CD4-positive, alpha-beta T cell treated with Interleukin-15 for 4 hours (primary cell): Measurements from ENCODE around the gene CLK1.
"Not testable (repeated sequence)": the region's sequence is repeated elsewhere in the genome, so short reads cannot be mapped to it uniquely, and the experiment has no call there.

Experiments used
- DNase-seq: peaks from one replicate; pipeline ENCODE4 v3.0.0-alpha.2; 2020; ENCODE audit warnings: low spot score

Gene CLK1

DNA sequence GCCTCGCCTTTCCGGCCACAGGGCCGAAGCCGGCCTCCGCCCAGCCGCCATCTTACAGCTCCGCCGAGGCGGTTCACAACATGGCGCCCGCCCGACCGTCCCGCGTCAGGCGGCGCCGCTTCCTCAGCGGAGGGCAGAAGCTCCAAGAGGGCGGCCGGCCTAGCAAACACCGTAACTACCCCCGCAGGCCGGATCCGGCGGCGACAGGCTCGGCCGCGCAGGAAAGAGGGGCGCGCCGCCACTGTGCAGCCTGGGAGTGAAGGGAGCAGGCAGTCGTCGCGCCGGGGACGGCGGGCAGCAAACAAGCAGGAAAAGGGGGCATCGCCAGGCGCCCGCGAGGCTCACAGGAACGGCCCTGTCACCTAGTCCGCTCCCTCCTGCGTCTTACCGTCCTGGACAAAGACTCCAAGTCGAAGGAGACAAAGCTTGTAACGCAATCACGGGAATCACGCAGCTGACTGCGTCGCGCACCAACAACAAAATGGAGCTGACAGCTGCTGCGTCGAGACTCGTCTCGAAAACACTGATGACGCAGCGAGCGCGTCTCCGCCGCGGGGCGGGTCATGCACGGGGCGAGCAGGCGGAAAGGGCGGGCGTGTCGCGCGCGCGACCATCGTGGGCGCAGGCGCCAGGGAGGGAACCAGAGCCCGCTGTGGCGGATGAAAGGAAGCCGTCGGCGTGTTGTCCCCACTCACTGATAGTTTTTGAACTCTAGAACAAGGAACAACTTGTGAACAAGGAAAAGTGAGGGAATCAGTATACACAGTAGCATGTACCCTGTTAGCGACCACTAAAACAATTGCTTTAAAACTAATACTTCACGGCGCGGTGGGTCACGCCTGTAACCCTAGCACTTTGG is at the start of gene CLK1:
Gene CLK1, minus strand, starts transcription at position 483 of the 859 bp plus-strand sequence. CDS start 2,796 bp downstream, outside the sequence.
- DNase-seq, result peak; percentile 95

DNA sequence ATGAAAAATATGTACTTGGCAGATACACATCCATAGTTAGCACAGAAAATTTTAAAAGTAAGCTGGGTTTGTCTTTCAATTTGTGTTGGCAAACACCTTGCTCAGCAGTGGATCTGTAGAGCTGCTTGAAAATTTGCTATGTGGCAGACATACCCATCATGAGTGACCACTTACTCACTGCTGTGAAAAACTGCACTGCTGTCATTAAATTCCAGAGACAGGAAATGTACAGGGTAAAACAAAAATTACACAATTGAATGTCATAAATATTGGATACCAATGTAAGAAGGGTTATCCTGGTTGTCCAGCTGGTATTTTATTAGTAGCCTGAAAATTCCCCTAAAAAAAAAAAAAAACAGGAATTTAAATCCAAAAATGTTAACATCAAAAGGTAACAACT is 49.2 kb upstream of the CLK1 start:
- no peak for DNase-seq

GRCh38 chr2:200909958-200910357 is 45.5 kb upstream of the CLK1 start:
- no peak for DNase-seq

DNA sequence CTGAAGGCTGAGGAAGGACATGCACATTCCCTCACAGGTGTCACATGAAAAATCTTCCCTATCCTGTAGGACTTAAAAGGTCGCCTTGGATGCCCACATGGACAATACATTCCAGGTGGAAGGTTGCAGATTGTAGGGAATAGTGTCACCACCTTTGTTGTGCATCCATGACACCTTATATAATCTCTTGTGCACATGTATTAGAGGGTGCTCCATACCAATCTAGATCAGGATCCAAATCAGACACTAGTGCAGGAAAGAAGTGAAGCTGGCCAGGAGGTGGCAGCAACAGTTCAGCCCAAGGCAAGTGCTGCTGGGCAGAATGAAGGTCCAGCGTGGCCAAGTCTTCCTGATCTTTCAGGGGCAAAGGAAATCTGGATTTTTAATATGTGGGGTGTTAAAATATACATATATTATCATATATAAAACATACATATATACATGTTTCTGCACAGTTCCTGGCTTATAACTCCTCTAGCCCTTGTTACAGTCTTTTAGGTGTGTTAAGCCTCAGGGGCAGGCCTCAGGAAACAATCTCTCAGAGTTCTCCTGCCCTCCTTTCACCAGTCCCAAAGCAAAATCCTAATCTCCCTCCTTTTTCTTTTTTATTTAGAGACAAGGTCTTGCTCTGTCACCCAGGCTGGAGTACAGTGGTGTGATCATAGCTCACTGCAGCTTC is 41.3 kb upstream of the CLK1 start:
- peak; percentile 42 for DNase-seq

DNA sequence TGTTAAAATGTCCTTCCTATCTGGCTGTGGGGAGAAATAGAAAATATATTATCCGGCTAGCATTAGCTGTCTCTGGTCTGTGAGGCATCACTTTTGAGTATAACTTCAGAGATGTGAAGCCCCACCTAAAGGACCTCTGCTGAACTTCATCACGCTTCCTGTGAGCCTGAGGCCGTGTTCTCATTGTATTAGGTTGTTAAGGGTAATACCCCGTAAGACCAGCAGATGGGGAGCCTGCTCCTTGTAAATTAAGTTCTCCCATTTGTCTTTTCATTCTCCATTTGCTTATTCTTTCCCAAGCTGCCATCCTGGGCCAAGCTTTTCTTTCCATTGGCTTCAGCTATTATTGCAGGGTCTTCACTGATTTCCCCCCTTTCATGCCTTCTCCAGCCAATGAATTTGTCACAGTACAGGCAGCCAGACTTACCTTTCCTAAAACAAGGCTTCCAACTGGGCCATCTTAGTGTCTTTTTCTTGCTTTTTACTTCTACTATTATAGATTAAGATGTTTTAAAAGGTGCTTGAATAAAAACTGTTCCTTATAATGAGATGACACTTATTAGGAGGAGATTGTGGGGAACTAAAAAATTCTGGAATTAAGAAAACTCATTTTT is 37.1 kb upstream of the CLK1 start:
- DNase-seq, result peak; percentile 85

DNA sequence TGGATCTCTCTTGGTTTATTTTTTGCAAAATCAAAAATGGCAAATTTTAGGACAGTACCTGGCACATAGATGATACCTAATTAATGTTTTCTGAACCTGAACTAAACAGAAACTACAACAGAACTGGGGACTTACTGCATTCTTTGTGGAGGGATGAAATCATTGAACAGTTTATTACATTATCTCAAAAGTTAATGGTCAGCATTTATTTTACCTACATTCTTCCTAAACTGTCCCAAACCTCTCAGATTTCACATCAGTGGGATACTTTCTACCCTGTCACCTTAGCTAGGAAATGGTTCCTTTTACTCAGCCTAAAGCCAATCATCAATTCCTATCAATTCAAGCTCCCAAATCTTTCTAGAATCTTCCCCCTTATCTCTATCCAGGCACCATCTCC is 35.0 kb upstream of the CLK1 start:
- no peak for DNase-seq

DNA sequence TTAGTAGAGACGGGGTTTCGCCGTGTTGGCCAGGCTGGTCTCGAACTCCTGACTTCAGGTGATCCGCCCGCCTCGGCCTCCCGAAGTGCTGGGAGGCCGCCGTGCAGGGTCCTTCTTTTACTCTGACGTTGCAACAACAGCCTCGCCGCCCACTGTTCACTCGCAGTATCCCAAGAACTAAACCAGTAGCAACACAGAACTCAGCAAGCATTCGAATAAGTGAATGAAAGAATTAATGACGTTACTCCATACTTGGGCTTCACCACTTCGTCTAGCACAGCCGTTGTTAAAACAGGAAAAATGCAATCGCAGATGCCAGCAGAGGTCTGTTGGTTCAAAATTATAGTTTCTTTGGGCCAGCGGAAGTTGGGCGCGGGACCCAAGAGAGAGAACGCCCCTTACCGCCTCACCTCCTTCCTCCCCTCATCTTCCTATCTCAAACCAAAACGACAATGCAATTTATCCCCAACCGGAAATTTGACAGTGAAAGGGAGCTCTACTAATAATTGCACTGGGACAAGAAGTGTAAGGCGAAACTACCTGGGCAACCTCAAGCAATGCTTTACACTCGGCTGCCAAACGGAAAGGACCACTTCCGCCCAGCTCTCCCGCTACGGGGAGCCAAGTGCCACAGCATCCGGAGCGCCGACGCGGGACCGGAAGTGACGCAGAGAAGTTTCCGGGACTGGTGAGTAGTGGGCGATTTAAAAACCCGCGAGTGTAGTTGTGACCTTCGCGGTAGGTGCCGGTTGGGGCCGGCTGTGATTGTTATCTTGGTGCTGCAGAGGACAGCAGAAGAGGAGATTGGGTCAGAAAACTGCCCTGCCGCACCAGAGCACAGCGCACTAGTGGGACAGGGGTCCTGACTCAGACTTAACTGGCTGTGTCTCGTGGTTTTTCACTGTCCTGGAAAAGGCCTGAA is 24.5 kb upstream of the CLK1 start, which contains the start of the genes NIF3L1 and PPIL3:
Gene NIF3L1, plus strand, starts transcription at position 668 of the 922 bp plus-strand sequence. CDS start 2,573 bp downstream, outside the sequence.
Gene PPIL3, minus strand, starts transcription at position 374 of the 922 bp plus-strand sequence. CDS start 1,462 bp downstream, outside the sequence.
- DNase-seq, result peak; percentile 97

- DNase-seq, result not testable (repeated sequence)
Measured at GRCh38 chr2:200881715-200882249, 17.3 kb upstream of the CLK1 start.

GRCh38 chr2:200878289-200878880 is 13.9 kb upstream of the CLK1 start:
- DNase-seq, result no peak

DNA sequence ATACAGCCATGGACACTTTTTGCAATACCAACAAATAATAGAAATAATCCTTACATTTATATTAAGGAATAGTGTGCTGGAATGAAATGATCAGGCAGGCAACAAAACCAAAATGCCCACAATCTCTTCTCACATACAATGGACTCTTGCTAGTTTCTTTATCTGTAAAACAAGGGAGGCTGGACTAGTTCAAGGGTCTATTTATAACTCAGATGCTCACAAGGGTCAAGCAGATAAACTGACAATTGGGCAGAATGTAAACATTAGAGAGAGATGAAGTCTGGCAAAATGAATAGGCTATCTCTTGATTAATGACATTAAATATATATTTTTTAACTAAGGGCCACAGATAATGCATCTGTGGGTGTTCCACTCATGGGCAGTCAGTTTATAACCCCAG is 13.0 kb upstream of the CLK1 start:
- no peak for DNase-seq

- no peak for DNase-seq
Measured at GRCh38 chr2:200873560-200873959, 9.1 kb upstream of the CLK1 start.

DNA sequence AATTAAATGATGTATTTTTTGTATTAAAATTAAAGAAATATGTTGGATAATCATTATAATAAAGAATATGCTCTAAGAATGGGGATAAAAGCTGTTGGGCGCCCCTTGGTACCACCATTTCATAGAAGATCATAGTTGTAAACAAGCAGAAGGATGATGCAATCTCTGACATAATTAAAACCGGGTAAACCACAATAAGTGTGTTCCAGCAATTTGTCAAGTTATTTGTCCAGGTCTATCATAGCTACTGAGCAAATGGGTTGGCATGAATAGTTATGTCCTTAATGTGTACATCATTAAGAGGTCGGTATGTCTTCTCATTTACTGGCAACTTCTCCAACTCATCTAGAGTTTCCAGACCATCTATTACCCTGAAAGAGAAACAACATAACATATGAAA is 6.7 kb upstream of the CLK1 start:
- DNase-seq, result no peak

DNA sequence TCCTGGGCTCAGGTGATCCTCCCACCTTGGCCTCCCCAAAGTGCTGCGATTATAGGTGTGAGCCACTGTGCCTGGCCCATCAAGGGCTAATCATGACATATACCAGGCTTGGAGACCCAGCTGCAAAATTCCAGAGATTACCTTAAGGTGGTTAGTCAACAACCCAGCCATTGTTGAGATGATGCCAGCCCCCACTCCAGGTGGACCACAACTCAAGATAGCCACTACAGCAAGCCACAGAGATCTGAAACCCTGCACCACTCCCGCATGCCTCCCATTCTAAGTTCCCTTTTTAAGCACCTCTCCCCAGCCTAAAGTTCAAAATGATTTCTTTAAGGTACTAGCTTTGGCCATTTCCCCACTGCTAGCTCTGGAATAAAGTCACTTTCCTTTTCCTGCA is 4.6 kb upstream of the CLK1 start:
- no peak for DNase-seq

DNA sequence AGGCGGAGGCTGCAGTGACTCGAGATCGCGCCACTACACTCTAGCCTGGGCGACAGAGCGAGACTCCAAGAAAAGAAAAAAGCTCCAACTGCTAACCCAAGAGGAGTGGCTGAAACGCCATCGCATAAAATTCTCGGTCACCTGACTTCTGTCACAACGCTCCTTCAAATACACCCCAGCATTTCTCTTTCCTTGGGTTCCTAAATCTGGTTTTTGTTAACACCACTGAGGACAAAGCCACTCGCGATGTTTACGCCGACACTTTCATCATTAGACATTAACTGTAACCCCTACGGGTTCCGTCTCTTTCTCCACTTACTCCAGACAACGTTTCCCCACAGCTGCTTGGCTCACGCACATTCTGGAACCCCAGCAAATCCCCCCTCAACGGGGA is 679 bp downstream of the CLK1 start:
- DNase-seq, result no peak

DNA sequence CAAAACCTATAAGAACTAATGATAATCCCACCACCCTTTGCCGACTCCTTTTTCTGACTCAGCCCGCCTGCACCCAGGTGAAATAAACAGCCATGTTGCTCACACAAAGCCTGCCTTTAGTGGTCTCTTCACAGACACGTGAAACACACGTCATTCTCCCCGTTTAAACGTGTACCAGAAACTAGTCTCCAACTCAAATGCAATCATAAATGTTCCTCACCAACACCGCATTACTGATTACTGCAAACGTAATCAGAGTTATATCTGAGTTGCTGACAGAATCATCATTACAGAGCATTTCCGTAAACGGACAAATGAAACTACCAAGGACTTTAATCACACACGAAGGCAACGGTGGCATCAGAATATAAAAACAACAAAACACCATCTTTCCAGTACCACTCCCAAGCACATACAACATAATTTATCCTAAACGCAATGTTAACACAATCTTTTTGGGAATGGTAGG is 1.9 kb downstream of the CLK1 start:
- DNase-seq, result peak; percentile 64

- DNase-seq, result no peak
Measured at GRCh38 chr2:200861617-200862155, 2.8 kb downstream of the CLK1 start.

GRCh38 chr2:200860092-200860795 is 4.2 kb downstream of the CLK1 start:
- no peak for DNase-seq

DNA sequence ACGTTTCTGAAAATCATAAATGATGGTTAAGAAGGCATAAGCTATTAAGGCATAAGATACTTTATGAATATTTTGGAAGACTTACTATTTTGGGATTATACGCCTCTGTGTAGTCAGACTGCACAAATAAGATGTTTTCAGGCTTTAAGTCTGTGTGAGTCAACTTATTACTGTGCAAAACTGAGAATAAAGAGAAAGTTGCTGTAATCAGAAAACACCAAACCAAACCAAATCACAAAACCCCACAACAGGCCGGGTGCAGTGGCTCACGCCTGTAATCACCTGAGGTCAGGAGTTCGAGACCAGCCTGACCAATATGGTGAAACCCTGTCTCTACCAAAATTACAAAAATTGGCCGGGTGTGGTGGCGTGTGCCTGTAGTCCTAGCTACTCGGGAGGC is 7.7 kb downstream of the CLK1 start:
- DNase-seq, result no peak

DNA sequence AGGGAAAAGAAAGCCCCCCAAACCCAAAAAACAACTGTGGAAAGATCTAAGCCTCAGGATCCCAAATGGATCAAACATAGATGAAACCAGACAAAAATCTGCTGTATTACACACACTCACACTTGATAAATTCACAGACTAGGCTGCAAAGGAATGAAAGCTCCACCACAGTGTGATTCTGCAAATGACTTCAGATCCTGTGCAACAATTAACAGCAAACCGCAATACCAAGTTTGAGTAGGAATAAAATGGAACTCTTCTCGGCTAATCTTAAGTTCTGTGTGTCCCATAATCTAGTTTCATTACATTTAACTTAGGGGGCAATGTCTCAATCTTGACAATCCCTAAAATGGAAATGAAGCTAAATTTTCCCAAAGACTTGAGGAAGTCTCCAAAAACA is 11.9 kb downstream of the CLK1 start:
- DNase-seq, result no peak
